Mucosa of gallbladder (tissue), 1 donor: ENCODE data around the gene GPR173. TPM values are rescaled to one million over a fixed set of nuclear protein-coding genes. Genes with fewer than 3 reads are reported as not detected.
A peak's percentile ranks its signal among the peaks of the same experiment; 100 is the strongest.

Experiments used
- DNase-seq: peaks from one replicate; pipeline ENCODE4 v3.0.0-alpha.2; 2020; ENCODE audit warnings: low spot score
- total RNA-seq: library from RNA; stranded (reverse); gene quantifications from one replicate; pipeline ENCODE4 v1.2.1, GENCODE V29; 2021
- donor health status: DM: no; HTN: no; CAD: no.

Gene GPR173
- total RNA-seq, 1 donor from 2014 or later, result 1.4 TPM

GRCh38 chrX:53071064-53071463, 22.5 kb downstream of the GPR173 start:
- DNase-seq, result no peak

- peak; percentile 70 for DNase-seq
Measured at GRCh38 chrX:53071604-53072417, 23.2 kb downstream of the GPR173 start.

GRCh38 chrX:53072418-53073114, 24.0 kb downstream of the GPR173 start:
- DNase-seq, result no peak

DNA sequence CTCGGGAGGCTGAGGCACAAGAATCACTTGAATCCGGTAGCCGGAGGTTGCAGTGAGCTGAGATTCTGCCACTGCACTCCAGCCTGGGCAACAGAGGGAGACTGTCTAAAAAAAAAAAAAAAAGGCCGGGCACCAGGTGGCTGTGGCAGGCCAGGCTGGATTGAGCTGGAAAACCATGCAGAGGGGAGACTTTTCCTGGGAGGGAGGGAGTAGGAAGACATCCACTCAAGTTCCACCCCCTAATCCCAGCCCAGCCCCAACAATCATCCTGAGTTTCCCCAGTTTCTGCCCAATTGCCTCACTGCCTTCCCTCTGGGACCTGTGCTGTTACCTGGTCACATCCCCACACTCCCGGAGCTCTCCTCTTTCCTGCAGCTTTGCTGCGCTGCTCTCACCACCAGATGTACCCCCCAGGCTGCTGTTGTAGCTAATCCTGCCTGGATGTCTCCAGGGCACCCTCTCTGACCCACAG, 24.6 kb downstream of the GPR173 start:
- no peak for DNase-seq

DNA sequence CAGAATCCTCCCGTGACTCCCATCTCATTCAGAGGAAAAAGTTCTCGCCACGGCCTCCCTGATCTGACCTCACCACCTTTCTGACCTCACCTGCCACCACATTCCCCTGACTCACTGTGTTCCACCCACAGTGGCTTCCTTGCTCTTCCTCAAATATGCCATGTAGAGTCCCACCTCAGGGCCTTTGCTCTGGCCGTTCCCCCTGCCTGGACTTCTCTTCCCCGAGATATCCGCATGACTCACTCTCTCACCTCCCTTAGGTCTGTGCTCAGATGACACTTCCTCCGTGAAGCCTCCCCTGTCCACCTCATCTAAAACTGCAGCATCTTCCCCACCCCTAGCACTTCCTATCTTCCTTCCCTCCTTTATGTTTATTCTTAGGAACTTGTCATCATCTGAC, 26.4 kb downstream of the GPR173 start:
- DNase-seq, result no peak

DNA sequence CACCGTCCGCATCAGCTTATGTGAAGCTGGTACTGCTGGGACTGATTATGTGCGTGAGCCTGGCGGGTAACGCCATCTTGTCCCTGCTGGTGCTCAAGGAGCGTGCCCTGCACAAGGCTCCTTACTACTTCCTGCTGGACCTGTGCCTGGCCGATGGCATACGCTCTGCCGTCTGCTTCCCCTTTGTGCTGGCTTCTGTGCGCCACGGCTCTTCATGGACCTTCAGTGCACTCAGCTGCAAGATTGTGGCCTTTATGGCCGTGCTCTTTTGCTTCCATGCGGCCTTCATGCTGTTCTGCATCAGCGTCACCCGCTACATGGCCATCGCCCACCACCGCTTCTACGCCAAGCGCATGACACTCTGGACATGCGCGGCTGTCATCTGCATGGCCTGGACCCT, 28.1 kb downstream of the GPR173 start:
- no peak for DNase-seq

GRCh38 chrX:53077207-53078197, 28.9 kb downstream of the GPR173 start:
- DNase-seq, result no peak

DNA sequence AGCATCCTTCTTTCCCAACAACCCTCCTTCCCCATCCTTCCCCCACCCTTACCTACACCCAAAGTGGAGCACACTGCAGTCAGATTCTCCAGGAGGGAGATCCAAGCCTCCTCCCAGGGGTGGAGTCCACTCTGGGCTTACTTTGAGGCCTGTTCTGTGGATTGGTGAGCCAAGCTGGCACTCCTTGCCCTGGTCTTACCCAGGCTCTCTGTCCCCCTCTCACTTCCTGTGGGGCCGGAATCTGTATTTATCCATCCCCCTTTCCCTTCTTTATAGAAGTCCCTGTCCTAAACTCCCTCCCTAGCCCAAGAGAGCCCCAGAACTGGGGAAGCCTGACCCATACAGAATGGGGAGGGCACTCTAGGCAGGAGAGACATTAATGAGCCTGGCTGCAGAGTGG, 30.4 kb downstream of the GPR173 start:
- no peak for DNase-seq

- no peak for DNase-seq
Measured at GRCh38 chrX:53080628-53081580, 32.3 kb downstream of the GPR173 start.

DNA sequence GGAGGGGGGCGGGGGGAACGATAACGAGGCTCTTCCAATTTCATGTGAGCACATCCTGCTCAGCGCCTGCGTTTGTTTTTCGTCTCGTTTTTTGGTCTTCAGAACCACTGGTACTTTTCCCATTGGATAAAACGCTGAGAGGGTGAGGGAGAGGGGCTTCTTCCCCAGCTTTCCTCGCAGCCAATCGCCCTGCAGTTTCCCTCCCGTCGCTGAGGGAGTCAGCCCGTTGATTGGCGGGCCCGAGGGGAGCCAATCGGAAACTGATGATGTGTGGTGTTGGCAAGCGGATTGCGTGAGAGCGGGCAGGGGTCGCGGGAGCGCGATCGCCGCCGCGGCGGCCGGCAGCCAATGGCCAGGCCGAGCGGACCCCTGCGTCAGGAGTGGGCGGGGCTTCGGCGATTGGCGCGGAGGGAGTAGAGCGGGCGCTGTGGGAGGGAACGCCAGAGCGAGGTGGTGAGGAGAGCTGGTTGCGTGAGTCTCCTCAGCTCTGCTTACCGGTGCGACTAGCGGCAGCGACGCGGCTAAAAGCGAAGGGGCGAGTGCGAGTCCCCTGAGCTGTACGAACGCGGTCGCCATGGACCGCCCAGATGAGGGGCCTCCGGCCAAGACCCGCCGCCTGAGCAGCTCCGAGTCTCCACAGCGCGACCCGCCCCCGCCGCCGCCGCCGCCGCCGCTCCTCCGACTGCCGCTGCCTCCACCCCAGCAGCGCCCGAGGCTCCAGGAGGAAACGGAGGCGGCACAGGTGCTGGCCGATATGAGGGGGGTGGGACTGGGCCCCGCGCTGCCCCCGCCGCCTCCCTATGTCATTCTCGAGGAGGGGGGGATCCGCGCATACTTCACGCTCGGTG, 33.6 kb downstream of the GPR173 start, which contains the start of gene TSPYL2:
Gene TSPYL2 (plus strand): TSS at position 443 of the 848 bp plus-strand sequence. CDS start 132 bp downstream, at position 575.
- peak; percentile 94 for DNase-seq

DNA sequence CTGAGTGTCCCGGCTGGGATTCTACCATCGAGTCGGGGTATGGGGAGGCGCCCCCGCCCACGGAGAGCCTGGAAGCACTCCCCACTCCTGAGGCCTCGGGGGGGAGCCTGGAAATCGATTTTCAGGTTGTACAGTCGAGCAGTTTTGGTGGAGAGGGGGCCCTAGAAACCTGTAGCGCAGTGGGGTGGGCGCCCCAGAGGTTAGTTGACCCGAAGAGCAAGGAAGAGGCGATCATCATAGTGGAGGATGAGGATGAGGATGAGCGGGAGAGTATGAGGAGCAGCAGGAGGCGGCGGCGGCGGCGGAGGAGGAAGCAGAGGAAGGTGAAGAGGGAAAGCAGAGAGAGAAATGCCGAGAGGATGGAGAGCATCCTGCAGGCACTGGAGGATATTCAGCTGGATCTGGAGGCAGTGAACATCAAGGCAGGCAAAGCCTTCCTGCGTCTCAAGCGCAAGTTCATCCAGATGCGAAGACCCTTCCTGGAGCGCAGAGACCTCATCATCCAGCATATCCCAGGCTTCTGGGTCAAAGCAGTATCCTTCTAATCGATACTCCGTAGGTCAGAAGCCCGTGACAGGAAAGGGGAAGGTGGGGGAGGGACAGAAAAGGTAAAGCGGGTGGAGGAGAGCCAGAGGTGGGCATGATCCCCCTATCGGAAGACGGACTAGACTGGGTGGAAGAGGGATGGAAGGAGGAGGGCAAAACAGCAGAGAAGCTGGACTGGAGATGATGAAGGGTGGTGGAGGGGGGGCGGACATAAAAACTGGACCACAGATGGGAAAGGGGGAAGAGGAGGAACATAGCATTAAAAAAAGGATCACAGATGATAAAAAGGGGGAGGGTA, 34.4 kb downstream of the GPR173 start:
- DNase-seq, result no peak

DNA sequence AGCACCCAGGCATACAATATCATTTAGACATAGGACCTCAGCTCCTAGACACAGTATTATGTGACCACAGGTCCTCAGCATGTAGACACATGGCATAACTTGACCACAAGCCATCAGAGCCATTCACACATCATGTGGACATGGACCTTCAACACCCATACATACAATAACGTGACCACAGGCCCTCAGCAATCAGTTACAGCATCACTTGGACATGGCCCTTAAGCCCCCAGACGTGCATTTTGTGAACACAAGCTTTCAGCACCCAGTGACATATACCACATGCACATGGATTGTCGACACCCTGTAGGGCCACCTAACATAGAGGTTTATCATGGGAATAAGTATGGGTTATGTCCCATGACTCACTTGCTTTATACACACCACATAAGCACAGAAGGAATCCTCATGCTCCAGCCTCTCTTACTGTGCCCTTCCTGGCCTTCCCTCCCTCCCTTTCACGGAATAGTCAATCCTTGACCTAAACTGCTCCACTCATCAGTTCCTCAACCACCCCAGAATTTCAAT, 35.5 kb downstream of the GPR173 start:
- DNase-seq, result no peak

- DNase-seq, result no peak
Measured at GRCh38 chrX:53084863-53085262, 36.3 kb downstream of the GPR173 start.

DNA sequence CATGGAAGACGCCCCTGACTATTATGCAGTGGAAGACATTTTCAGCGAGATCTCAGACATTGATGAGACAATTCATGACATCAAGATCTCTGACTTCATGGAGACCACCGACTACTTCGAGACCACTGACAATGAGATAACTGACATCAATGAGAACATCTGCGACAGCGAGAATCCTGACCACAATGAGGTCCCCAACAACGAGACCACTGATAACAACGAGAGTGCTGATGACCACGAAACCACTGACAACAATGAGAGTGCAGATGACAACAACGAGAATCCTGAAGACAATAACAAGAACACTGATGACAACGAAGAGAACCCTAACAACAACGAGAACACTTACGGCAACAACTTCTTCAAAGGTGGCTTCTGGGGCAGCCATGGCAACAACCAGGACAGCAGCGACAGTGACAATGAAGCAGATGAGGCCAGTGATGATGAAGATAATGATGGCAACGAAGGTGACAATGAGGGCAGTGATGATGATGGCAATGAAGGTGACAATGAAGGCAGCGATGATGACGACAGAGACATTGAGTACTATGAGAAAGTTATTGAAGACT, 37.2 kb downstream of the GPR173 start:
- DNase-seq, result no peak

GRCh38 chrX:53086464-53086863, 37.9 kb downstream of the GPR173 start:
- no peak for DNase-seq

DNA sequence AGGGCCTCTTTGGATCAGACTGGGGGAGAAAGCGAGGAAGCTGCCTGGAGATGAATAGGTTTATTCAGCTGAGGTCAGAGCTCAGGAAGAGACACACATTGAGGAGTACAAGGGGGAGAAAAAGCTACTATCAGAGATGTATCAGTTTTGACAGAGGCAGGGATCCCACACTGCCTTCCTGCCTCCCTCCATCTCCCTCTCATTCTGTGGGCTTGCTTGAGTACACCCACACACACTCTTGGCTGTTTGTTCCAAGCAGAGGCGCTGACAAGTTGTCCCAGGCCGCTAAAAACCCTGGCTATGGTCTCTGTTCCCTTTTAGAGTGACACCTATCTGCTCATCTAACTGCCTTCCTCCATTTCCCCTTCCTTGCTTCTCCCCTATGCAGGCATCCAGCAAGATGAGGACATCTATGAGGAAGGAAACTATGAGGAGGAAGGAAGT, 38.8 kb downstream of the GPR173 start:
- no peak for DNase-seq

DNA sequence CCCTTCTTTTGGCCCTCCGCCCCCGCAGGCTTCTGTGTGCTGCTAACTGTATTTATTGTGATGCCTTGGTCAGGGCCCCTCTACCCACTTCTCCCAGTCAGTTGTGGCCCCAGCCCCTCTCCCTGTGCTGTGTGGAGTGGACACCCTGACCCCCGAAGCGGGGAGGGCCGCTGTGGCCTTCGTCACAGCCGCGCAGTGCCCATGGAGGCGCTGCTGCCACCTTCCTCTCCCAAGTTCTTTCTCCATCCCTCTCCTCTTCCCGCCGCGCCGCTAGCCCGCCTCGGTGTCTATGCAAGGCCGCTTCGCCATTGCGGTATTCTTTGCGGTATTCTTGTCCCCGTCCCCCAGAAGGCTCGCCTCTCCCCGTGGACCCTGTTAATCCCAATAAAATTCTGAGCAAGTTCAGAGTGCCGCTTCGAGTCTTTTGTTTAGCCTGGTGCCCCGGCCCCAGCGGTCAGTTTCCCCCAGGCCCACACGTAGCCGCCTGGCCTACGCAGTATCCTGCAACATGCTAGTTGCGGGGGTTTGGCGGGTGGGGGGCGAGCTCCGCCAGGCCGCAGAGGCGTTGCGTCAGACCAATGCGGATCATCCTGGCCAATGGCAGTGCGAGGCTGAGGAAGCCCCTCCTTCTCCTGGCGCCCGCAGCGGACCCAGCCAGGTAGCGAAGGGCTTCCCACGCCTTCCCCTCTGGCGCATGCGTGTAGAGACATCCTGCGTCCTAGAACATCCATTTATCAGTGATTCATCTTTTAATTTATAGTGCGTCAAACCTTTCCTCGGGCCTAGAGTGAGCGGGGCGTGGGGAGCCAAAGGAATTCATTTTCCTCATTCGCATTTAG, 39.8 kb downstream of the GPR173 start:
- DNase-seq, result peak; percentile 81
